ENCODE results near the gene MBD5.

GRCh38 chr2:148167241-148167766 is 146.4 kb downstream of the MBD5 start:
- TF ChIP-seq CTCF (IDR thresholded peaks at IDR 0.05) (no peak), POLR2A (IDR thresholded peaks at IDR 0.05) (no peak), EP300 (IDR thresholded peaks at IDR 0.05) (no peak)
